HepG2 (cell line): ENCODE data around the gene ZNF117. TPM values are rescaled to one million over a fixed set of nuclear protein-coding genes. Genes with fewer than 3 reads are reported as not detected.

Experiments
- ETV5 ChIP-seq: IDR thresholded peaks from 2 replicates; pipeline ENCODE4 v1.6.1; 2018; ENCODE audit warnings: missing biosample characterization, missing genetic modification reagents, inconsistent platforms, borderline replicate concordance
- KAT2B ChIP-seq: fragments of 150-350 bp; IDR thresholded peaks from 2 replicates; pipeline ENCODE4 v1.6.1; 2014; ENCODE audit warnings: low read depth, low read length, borderline replicate concordance
- KLF16 ChIP-seq, 2 experiments: sonication (generic) in 1 of 2; formaldehyde crosslinking in 1 of 2; IDR thresholded peaks; 2 replicates each; pipeline versions ENCODE4 v1.6.1 to v1.8.0; 2016 to 2023; ENCODE audit warnings: missing genetic modification reagents in 2 of 2, missing compliant biosample characterization in 1 of 2
- MTA3 ChIP-seq: sonication (generic); formaldehyde crosslinking; IDR thresholded peaks from 2 replicates; pipeline ENCODE4 v1.4.0; 2020; ENCODE audit warnings: missing genetic modification reagents
- NCOA2 ChIP-seq: sonication (generic); formaldehyde crosslinking; IDR thresholded peaks from 2 replicates; pipeline ENCODE4 v1.8.0; 2022; ENCODE audit warnings: inconsistent platforms
- REXO4 ChIP-seq: sonication (generic); formaldehyde crosslinking; IDR thresholded peaks from 2 replicates; pipeline ENCODE4 v1.8.0; 2022; ENCODE audit warnings: missing genetic modification reagents, mild to moderate bottlenecking, borderline replicate concordance
- RNF219 ChIP-seq: sonication (generic); formaldehyde crosslinking; IDR thresholded peaks from 2 replicates; pipeline ENCODE4 v1.5.0; 2020; ENCODE audit warnings: mild to moderate bottlenecking, missing genetic modification reagents
- SMAD1 ChIP-seq: sonication (generic); formaldehyde crosslinking; IDR thresholded peaks from 2 replicates; pipeline ENCODE4 v1.4.0; 2020; ENCODE audit warnings: missing genetic modification reagents, low read depth, mild to moderate bottlenecking, borderline replicate concordance
- XRCC5 ChIP-seq: fragments of 200-400 bp; formaldehyde crosslinking; optimal IDR thresholded peaks from 2 replicates; pipeline ENCODE3; 2017; ENCODE audit warnings: mild to moderate bottlenecking, low read length
- ZFP37 ChIP-seq: sonication (generic); formaldehyde crosslinking; IDR thresholded peaks from 2 replicates; pipeline ENCODE4 v1.4.0; 2020; ENCODE audit warnings: missing genetic modification reagents, borderline replicate concordance
- ZFX ChIP-seq: sonication (generic); formaldehyde crosslinking; IDR thresholded peaks from 2 replicates; pipeline ENCODE4 v1.4.0; 2020; ENCODE audit warnings: mild to moderate bottlenecking, low read depth, missing genetic modification reagents, moderate library complexity
- ZNF17 ChIP-seq: sonication (generic); formaldehyde crosslinking; IDR thresholded peaks from 2 replicates; pipeline ENCODE4 v1.5.0; 2020; ENCODE audit warnings: mild to moderate bottlenecking, missing genetic modification reagents
- ZNF362 ChIP-seq: sonication (generic); formaldehyde crosslinking; IDR thresholded peaks from 2 replicates; pipeline ENCODE4 v1.4.0; 2020; ENCODE audit warnings: missing genetic modification reagents, mild to moderate bottlenecking, borderline replicate concordance
- ZNF501 ChIP-seq: sonication (generic); formaldehyde crosslinking; IDR thresholded peaks from 2 replicates; pipeline ENCODE4 v1.5.1; 2020; ENCODE audit warnings: mild to moderate bottlenecking, moderate library complexity, missing genetic modification reagents
- ZSCAN30 ChIP-seq: sonication (generic); formaldehyde crosslinking; IDR thresholded peaks from 2 replicates; pipeline ENCODE4 v1.5.0; 2020; ENCODE audit warnings: mild to moderate bottlenecking, missing genetic modification reagents
- polyA plus RNA-seq, 8 experiments: library from polyadenylated mRNA; depleted of rRNA in 3 of 8; stranded (reverse) in 7 of 8; unstranded in 1 of 8; fragments of >200 nt; fragmentation: Illumina TruSeq in 4 of 8; extraction: Trizol in 4 of 8; gene quantifications; 2 replicates each; pipeline versions ENCODE4 v1.2.1 to v1.2.3, GENCODE V29; 2011 to 2016; ENCODE audit warnings: low read depth in 4 of 8, missing spikeins in 1 of 8, mixed read lengths in 1 of 8; ENCODE audit not compliant: insufficient read depth in 1 of 8
- total RNA-seq, 5 experiments: library from RNA; depleted of rRNA; stranded (reverse); fragments of >200 nt; fragmentation: Illumina TruSeq; extraction: Trizol; gene quantifications; 2 replicates each; pipeline ENCODE4 v1.2.3, GENCODE V29; 2016; ENCODE audit warnings: low read depth in 1 of 5
- TF ChIP-seq, protein P1 (sequence below), 2 experiments: sonication (generic) in 1 of 2; formaldehyde crosslinking in 1 of 2; IDR thresholded peaks; 2 replicates each; pipeline versions ENCODE4 v1.4.0 to v1.6.1; 2016 to 2020; ENCODE audit warnings: borderline replicate concordance in 1 of 2, low read depth in 1 of 2, mild to moderate bottlenecking in 1 of 2, missing genetic modification reagents in 1 of 2
- TF ChIP-seq, protein P2 (sequence below): sonication (generic); formaldehyde crosslinking; IDR thresholded peaks from 2 replicates; pipeline ENCODE4 v1.9.0; 2021; ENCODE audit warnings: missing genetic modification reagents, borderline replicate concordance

ZNF117 gene
- total and polyA plus RNA-seq, 2 of the 13 experiments (the other 11 are each of a cell fraction or from before 2014, with no cell fraction given) = 6.6 to 20.0 TPM

- 0 out of 2 replicates have a peak, but pooled peaks have one; percentile 38 for TF ChIP-seq ZSCAN30 (CRISPR knock-in tag)
- no peak for TF ChIP-seq MTA3 (CRISPR knock-in tag)
- no peak for TF ChIP-seq SMAD1
- TF ChIP-seq ETV5 (CRISPR knock-in tag) = peak; percentile 20; the same call in 1 of the 2 replicates
- no peak for TF ChIP-seq KAT2B
- TF ChIP-seq, protein P1, sequence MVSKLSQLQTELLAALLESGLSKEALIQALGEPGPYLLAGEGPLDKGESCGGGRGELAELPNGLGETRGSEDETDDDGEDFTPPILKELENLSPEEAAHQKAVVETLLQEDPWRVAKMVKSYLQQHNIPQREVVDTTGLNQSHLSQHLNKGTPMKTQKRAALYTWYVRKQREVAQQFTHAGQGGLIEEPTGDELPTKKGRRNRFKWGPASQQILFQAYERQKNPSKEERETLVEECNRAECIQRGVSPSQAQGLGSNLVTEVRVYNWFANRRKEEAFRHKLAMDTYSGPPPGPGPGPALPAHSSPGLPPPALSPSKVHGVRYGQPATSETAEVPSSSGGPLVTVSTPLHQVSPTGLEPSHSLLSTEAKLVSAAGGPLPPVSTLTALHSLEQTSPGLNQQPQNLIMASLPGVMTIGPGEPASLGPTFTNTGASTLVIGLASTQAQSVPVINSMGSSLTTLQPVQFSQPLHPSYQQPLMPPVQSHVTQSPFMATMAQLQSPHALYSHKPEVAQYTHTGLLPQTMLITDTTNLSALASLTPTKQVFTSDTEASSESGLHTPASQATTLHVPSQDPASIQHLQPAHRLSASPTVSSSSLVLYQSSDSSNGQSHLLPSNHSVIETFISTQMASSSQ (IDR thresholded peaks at IDR 0.05; ENCODE audit: low read depth) = no peak
- TF ChIP-seq, protein P1 (CRISPR knock-in tag; IDR thresholded peaks at IDR 0.05; ENCODE audit: borderline replicate concordance) = peak; percentile 54; the same call in 1 of the 2 replicates
- peak in 1 of 2 experiments; percentile 83; a peak in 2 of 4 replicates for TF ChIP-seq KLF16 (CRISPR knock-in tag; IDR thresholded peaks at IDR 0.05)
- no peak for TF ChIP-seq REXO4 (CRISPR knock-in tag)
- TF ChIP-seq, protein P2, sequence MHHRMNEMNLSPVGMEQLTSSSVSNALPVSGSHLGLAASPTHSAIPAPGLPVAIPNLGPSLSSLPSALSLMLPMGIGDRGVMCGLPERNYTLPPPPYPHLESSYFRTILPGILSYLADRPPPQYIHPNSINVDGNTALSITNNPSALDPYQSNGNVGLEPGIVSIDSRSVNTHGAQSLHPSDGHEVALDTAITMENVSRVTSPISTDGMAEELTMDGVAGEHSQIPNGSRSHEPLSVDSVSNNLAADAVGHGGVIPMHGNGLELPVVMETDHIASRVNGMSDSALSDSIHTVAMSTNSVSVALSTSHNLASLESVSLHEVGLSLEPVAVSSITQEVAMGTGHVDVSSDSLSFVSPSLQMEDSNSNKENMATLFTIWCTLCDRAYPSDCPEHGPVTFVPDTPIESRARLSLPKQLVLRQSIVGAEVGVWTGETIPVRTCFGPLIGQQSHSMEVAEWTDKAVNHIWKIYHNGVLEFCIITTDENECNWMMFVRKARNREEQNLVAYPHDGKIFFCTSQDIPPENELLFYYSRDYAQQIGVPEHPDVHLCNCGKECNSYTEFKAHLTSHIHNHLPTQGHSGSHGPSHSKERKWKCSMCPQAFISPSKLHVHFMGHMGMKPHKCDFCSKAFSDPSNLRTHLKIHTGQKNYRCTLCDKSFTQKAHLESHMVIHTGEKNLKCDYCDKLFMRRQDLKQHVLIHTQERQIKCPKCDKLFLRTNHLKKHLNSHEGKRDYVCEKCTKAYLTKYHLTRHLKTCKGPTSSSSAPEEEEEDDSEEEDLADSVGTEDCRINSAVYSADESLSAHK = no peak
- TF ChIP-seq NCOA2 = no peak; the same call in 1 of the 2 replicates
- TF ChIP-seq ZFX = peak; percentile 96
- TF ChIP-seq XRCC5 = no peak
- TF ChIP-seq ZNF362 (CRISPR knock-in tag) = peak; percentile 35; the same call in 1 of the 2 replicates
- TF ChIP-seq ZNF501 (CRISPR knock-in tag) = peak; percentile 88
- TF ChIP-seq ZFP37 (CRISPR knock-in tag) = no peak
- no peak for TF ChIP-seq ZNF17 (CRISPR knock-in tag)
- TF ChIP-seq RNF219 (CRISPR knock-in tag) = no peak
Observed at GRCh38 chr7:65006094-65006992, 15.5 kb upstream of the ZNF117 start, which contains the start of gene ERV3-1 (continued).
